RCC 7860 (cell line): ENCODE measurements around the gene CRYBA2.
A peak's percentile ranks its signal among the peaks of the same experiment; 100 is the strongest.

Experiments
- DNase-seq: peaks from one replicate; pipeline ENCODE4 v3.0.0-alpha.2; 2015; ENCODE audit warnings: low spot score
- FAIRE-seq: peaks from 2 replicates; lab custom pipeline; 2012; peaks lifted over from hg19 to GRCh38; lab: Jason Lieb, UNC

Gene CRYBA2, protein sequence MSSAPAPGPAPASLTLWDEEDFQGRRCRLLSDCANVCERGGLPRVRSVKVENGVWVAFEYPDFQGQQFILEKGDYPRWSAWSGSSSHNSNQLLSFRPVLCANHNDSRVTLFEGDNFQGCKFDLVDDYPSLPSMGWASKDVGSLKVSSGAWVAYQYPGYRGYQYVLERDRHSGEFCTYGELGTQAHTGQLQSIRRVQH

DNA sequence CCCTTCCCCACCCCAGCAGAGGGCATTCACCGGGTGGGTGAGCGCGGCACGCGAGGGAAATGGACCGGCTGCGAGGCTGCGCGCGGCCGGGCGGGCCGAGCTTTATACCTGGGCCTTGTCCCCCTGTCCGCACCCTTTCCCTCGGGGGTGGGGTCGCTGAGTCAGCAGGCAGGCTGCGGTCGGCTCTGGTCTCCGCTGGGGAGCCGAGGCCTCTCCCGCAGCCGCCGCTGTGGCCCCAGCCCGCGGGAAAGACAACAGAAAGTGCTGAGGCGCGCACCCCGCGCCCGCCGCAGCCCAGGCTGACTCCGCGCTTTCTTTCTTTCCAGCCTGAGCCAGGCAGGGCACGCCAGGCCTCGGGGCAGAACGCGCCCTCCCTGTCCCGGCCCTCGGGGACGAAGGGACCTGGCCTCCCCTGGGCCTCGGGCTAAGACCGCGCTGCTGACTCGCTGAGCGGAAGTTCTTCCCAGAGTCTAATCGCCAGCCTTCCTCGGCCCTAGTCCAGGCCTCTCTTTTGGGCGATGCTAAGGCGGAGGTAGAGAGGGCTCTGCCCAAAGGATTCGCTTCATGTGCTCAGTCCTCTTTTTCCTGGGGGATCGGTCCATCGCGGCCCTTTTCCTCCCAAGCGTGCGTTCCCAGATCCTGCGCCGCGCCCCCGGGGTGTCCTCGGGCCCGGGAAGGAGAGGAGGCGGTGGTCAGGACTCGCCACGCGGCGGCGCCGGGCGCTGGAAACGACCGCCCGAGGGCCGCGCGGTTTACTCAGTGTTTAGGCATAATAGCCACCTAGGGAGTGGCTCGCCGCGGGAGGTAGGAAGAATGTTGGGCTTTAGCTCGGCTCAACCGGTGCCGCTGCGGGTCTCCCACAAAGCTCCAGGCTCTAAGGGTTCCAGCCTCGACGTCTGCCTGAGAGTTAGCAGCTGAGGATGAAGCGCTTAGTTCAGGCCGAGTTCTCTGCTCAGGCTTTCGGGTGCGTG is at the start of gene CRYBA2:
Gene CRYBA2, minus strand, starts transcription at position 78 of the 971 bp plus-strand sequence. CDS start 246 bp downstream, outside the sequence.
- DNase-seq (no peak), FAIRE-seq (no peak)

DNA sequence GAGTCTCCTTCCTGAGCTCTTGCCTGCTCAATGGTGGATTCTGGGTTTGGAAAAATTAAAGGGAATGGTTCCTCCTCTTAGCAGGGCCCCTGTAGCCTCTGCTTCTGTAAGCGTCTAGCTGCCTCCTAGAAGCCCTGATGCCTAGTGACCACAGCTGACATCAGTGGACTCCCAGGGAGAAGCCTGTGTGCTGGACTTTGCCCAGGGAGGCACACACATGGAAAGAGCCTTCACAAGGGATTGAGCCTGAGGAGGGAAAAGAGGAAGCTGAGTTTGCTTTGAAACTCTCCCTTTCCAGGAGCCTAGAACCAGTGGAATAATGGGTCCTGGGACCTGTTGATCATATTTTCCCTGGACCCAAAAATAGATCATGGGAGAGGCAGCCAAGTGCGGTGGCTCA is 49.5 kb upstream of the CRYBA2 start:
- FAIRE-seq (no peak), DNase-seq (no peak)

DNA sequence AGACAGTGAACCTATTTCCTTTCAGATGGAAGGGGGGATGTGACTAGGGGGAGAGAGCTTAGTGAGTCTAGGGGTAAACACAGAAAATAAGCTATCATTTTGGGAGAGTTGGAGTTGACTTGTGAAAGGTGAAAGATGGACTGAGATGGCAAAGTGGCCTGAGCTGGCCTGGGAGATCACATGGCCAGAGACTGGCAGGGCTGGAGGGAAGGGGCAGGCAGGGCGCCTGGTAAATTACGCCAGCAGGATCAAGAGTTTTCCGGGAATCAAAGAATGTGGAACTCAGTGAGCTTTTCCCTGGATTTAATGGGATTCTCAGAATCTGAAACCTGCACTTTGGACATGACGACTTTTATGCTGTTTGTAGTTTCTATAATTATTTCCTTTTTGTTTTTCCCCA is 48.9 kb upstream of the CRYBA2 start:
- no peak for FAIRE-seq

GRCh38 chr2:219041252-219041651 is 48.0 kb upstream of the CRYBA2 start, which contains the start of gene CFAP65:
CFAP65 (minus strand) TSS chr2:219041516; CDS start chr2:219039048, 2,468 bp downstream.
- FAIRE-seq: no peak
- DNase-seq: no peak

More for the DNA sequence above, 48.9 kb upstream of the CRYBA2 start:
- no peak for DNase-seq

- DNase-seq (no peak), FAIRE-seq (no peak)
Observed at GRCh38 chr2:219038600-219038999, 45.4 kb upstream of the CRYBA2 start.

DNA sequence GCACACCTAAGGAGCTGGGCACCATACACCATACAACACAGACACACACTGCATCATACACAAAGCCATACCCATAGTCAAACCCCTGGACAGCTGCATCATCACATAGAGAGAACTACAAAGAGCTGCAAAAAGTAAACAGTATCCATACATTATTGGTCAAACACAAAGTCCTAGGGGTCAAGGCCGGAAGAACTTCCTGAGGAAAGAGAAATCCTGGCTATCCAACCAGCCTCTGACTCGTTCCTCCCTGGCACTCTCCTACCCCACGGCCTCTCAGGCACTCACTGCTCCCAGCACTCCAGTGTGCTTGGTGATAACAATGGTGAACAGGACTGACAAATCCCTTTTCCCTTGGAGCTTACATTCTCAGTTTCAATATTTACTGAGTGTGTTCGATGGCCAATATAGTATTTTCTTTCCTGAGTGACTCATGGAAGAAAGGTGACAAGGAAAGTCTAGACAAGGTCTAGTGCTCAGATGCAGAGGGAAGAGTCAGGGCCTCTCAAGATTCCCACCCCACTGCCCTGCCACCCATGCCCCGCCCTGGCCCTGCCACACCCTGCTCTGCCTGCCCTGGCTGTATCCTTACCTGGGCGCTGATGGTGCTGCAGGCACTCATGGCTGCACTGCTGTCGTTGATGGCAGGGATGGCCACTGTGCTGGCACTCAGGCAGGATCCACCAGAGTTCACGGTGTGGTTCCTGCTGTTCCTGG is 44.7 kb upstream of the CRYBA2 start:
- no peak for FAIRE-seq
- DNase-seq: no peak

DNA sequence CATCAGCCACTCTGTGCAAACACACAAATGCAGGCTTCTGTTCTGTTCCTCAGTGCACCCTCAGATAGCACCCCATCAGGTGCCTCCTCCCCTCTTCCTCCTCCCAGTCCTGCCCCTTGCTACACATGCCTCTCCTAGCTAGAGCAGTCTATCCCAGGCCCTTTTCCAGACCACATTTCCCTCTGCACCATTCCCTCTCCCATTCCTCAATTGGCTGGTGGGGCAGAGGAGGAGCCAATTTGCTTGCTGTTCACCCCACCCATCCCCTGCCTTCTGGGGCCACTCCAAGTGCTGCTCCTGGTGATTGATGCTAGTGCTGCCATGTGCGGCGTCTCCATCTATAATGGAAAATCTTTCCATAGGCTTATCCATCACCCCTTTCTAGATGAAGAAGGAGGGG is 42.7 kb upstream of the CRYBA2 start:
- FAIRE-seq (no peak), DNase-seq (no peak)

- FAIRE-seq: no peak
- no peak for DNase-seq
Observed at GRCh38 chr2:219034823-219035222, 41.6 kb upstream of the CRYBA2 start.

GRCh38 chr2:219032051-219032745 is 39.0 kb upstream of the CRYBA2 start:
- DNase-seq (no peak), FAIRE-seq (no peak)

GRCh38 chr2:219031005-219031738 is 38.0 kb upstream of the CRYBA2 start:
- DNase-seq (no peak), FAIRE-seq (no peak)

DNA sequence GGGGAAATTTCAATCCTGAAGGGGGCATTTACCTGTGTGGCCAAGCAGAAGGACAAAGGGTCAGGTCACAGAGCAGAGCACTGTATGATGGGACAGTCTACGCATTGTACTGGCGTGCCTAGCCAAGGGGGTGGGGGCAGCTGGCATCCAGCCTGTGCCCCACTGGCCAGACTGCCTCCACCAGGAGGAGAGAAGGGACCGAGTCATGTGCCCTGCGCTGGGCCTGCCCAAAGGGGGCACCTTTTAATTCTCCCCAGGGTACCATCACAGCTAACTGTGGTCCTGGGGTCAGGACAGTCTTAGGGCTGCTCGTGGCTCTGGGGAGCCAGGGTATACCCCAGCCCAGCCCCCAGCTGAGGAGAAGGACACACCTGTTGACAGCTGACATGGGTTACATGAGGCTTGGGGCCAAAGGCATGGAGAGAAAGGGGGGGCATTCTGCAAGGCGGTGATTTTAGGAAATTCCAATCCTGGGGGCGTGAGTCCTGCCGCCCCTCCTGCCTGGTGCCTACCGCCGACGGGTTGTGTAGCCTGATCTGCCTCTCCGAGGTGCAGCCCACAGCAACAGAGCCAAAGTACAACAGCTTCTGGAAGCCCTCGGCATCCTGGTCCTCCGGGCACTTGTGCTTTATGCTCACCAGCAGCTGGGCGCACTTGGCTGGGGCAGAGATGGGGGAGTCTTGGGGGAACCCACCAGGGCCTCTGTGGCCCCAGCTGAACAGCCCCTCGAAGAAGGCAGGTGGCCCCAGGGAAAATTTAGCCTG is 37.1 kb upstream of the CRYBA2 start:
- DNase-seq (no peak), FAIRE-seq (no peak)

GRCh38 chr2:219029829-219030165 is 36.6 kb upstream of the CRYBA2 start:
- DNase-seq: peak; percentile 58
- no peak for FAIRE-seq

GRCh38 chr2:219028996-219029828 is 36.0 kb upstream of the CRYBA2 start:
- no peak for FAIRE-seq
- DNase-seq: no peak

GRCh38 chr2:219028141-219028540 is 34.9 kb upstream of the CRYBA2 start:
- no peak for DNase-seq
- no peak for FAIRE-seq

DNA sequence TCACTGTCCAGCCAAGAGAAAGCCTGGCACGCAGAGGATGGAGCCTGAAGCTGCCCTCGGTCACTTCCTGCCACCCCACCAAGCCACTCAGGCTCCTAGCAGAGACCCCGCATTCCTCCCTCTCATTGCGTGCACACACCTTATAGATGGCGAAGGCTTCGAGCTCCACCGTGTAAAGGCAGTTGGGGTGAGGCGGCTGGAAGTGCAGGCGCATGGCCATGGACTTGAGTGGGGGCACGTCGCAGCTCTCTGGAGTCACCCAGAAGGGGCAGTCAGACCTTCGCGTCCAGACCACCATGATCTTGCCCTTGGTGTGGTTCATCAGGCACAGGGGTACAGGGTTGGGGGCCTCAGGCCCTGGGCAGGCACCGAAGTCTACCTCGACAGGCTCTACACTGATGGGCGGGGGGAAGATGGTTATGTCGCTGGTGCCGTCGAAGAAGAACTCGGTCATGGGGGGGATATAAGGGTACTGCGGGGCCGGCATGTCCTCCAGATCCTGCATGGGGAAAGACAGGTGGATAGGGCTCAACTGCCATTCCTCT is 34.4 kb upstream of the CRYBA2 start:
- no peak for FAIRE-seq
- no peak for DNase-seq

DNA sequence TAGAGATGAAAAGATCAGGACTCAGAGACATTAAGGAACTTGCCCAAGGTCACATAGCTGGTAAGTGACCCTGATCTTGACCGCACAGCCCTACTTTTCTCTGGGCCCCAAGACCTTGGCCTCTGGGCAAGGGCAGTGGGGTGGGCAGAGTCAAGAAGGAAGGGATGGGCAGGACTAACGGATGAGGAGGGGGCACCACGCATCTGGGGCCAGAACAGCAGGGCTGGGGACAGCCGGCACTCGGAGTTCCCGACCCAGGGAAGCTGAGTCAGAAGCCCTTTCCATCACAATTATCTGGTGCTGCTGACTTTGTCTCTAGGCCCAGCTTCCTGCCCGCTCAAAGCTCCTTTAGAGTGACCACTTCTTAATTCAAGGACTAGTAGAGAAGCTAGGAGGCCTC is 33.7 kb upstream of the CRYBA2 start:
- FAIRE-seq: no peak
- DNase-seq: no peak

- FAIRE-seq (no peak), DNase-seq (no peak)
Observed at GRCh38 chr2:219025637-219026585, 32.7 kb upstream of the CRYBA2 start.
